Choroid plexus epithelial cell (primary cell): ENCODE results near the gene CLCNKA.

ENCODE experiments used
- DNase-seq: peaks from one replicate; pipeline ENCODE4 v3.0.0-alpha.2; 2010; ENCODE audit warnings: low read depth
- H3K4me3 ChIP-seq: 2 replicates; pipeline ENCODE4 v1.5.1; 2011; ENCODE audit warnings: low read depth, mild to moderate bottlenecking, control low read depth, low read length, moderate library complexity
- TF ChIP-seq, protein P1 (sequence below): conservative IDR thresholded peaks from 2 replicates; pipeline ENCODE4 v1.5.1; 2011; ENCODE audit warnings: low read depth, mild to moderate bottlenecking, control low read depth, inconsistent platforms, low read length, moderate library complexity

Gene CLCNKA

DNA sequence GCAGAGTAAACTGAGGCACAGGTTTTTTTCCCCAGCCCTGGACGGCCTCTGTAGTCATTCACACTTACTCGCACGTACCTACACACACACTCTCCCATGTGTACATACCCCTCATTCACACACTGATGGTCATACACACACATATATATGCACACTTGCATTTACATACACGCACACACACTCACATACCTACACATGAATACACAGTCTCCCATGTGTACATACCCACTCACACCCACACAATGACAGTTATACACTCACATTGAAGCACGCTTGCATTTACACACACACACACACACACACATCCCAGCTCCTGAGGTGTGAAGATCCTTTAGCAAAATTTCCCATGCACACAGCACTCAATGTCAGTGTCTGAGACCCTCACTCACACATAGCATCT, 52.4 kb downstream of the CLCNKA start:
- TF ChIP-seq, protein P1, sequence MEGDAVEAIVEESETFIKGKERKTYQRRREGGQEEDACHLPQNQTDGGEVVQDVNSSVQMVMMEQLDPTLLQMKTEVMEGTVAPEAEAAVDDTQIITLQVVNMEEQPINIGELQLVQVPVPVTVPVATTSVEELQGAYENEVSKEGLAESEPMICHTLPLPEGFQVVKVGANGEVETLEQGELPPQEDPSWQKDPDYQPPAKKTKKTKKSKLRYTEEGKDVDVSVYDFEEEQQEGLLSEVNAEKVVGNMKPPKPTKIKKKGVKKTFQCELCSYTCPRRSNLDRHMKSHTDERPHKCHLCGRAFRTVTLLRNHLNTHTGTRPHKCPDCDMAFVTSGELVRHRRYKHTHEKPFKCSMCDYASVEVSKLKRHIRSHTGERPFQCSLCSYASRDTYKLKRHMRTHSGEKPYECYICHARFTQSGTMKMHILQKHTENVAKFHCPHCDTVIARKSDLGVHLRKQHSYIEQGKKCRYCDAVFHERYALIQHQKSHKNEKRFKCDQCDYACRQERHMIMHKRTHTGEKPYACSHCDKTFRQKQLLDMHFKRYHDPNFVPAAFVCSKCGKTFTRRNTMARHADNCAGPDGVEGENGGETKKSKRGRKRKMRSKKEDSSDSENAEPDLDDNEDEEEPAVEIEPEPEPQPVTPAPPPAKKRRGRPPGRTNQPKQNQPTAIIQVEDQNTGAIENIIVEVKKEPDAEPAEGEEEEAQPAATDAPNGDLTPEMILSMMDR = no peak

DNA sequence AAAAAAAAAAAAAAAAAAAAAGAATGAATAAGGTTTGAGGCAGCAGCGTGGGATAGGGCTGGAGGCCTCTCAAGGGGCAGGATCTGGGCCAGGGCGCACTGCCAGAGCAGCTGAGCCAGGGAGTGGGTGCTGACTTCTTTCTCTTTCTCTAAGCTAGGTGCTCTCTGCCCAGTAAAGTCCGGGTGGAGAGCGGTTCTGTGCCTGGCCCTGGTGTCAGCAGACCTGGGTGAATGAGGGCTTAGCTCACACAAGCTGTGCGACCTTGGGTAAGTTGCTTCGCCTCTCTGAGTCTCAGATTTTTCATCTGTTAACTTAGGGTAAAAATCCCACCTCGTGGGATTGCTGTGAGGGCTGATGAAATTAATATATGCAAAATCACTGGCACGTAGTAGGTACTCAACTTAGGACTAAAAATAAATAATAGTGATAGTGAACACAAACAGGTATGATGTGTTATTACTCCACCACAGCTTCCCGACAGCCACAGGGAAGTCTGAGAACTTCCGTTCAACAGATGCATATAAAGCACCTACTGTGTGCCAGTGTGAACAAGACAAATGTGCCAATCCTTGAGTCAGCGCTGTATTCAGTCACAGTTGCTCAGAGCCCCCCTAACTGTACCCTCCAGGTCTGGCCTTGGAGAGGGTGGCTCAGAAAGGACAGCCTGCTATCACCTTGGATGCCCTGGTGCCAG, 53.6 kb downstream of the CLCNKA start:
- H3K4me3 ChIP-seq = no peak overlapping the region
- DNase-seq = peak; percentile 58
- TF ChIP-seq, protein P1 = no peak

More for the DNA sequence above, 52.4 kb downstream of the CLCNKA start:
- no peak overlapping the region for H3K4me3 ChIP-seq
- no peak for DNase-seq

DNA sequence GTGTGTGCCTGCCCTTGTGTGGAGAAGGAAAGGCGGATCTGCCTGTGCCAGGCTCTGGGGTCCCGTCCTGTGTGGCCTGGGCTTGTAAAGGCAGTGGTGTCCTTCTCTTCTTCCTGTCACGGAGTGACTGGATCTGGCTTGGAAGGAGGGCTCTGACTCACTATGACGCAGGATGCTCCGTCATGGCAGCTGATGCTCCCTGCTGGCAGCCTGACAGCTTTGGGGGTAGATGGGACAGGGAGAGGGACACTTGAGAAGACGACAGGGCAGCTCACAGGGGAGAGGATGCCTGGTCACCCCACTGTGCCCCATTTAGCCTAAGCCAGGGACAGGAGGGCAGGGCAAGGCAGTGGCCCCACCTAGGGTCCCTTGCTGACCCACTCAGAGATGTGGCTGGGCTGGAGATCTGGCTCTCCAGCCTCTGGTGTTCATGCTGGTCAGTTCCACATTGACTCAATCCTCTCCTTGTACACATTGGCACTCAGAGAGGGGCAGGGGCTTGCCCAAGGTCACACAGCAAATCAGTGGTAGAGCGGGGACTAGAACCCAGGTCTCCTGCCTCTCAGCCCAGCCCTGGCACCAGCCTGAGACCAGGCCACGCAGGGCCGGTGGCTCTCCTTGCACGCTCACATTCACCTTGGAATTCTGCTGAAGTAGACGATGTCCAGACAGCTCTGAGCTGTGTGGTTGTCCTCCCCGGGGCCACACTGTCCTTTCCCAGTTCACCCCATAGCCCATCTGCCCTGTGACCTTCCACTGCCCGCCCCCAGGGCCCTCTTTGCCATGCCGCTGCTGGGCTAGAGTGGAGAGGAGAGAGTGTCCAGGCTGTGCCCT, 54.4 kb downstream of the CLCNKA start:
- DNase-seq = peak; percentile 86
- H3K4me3 ChIP-seq = no peak overlapping the region
- TF ChIP-seq, protein P1 = no peak

DNA sequence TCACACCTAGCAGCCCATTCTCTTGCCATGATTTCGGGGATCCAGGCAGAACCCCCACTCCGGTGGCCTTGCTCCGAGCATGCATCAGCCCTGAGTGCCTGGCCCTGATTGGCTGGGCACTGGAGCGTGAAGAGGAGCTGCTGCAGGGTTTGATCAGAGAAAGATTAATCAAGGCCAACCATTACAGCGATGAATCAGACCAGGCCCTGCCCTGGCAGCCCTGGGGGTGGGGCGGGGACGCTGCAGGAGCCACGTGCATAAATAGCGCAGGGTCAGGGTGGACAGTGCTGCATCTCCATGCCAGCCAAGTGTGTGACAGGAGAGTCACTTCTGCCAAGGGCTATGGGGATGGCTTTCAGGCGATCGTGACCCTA, 55.0 kb downstream of the CLCNKA start:
- no peak for DNase-seq
- no peak overlapping the region for H3K4me3 ChIP-seq
- TF ChIP-seq, protein P1 = no peak

DNA sequence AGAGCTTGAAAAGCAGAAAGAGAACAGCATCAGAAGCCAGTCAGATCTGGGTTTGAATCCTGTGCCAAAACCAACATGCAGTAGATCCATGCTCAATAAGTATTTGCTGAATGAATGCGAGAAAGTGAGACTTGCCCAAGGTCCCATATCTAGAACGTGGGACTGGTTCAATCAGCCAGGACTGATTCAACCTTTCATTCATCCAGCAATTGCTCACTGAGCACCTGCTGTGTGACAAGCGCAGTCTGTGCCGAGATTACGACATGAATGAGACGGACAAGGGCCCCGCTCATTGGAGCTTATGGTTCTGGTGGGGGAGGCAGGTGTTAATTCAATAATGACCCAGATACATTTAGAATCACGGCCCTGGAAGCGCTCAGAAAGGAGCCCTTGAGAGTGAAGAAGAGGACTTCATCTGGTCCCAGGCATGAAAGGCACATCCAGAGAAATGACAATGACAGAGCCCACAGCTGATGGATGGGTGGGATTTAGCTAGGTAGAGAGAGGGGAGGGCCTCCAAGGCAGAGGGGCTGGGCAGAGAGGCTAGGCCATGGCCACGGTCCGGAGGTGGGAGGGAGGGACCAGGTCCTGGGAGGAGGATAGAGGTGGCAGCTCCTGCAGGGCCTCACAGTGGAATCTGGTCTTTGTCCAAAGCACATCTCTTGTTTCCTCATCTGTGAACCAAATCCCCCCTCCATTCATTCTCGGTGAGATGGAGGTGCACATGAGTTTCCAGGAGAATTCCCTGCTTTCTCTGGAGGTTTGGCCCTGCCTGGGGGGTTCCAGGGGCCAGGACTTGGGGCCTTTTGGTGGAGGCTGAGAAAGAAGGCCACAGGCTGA, 55.8 kb downstream of the CLCNKA start:
- no peak overlapping the region for H3K4me3 ChIP-seq
- no peak for DNase-seq
- TF ChIP-seq, protein P1 = no peak

DNA sequence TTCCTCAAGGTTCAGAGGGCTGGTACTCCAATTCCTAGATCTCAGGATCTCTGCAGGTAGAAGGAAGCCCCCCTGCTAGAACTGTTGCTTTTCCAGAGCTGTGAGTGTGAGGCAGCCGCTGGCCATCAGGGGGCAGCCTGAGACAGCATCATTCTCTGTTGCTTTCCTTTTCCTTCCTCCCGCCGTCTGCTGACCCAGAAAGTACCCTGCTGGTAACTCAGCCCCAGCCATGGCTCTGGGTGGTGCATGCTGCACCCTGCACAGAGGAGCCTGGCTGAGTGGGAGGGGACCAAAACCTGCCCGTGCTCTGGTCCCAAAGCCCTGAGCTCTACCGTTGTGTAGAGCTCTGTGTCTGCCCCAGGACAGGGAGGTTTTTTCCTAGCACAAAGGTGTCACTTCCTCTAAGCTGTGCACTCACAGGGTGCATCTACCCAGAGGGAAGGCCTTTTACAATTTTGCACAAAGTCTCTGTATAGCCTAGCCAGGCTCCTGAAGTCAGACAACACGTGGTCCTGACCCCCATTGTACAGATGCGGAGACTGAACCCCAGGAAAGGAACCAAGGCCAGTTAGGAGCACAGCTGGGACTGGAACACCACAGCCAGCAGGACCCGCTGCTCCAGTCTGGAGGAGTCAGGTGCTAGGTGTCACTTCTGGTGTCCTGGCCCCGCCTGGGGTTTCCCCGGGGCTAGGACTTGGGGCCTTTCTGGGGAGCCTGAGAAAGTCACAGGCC, 57.3 kb downstream of the CLCNKA start:
- H3K4me3 ChIP-seq = no peak overlapping the region
- DNase-seq = peak; percentile 82
- TF ChIP-seq, protein P1 = peak; percentile 92
